GM19043 (cell line): ENCODE measurements around the gene SUGCT.
"Not testable (repeated sequence)": the region's sequence is repeated elsewhere in the genome, so short reads cannot be mapped to it uniquely, and the experiment has no call there.

ENCODE experiments used
- ATAC-seq: cut with Tn5 transposase; IDR thresholded peaks from one replicate; pipeline ENCODE4 v1.9.1; 2021; ENCODE audit warnings: low read depth; ENCODE audit not compliant: unreplicated experiment

Gene SUGCT

GRCh38 chr7:40382145-40382544 lies 247.3 kb downstream of the SUGCT start:
- ATAC-seq: no peak

- no peak for ATAC-seq
These were observed 258.9 kb downstream of the SUGCT start for GRCh38 chr7:40393660-40394059.

- ATAC-seq: no peak
These were observed 259.6 kb downstream of the SUGCT start for GRCh38 chr7:40394400-40394799.

- no peak for ATAC-seq
These were observed 265.7 kb downstream of the SUGCT start for GRCh38 chr7:40400525-40400924.

- no peak for ATAC-seq
These were observed 266.6 kb downstream of the SUGCT start for GRCh38 chr7:40401406-40401805.

- no peak for ATAC-seq
These were observed 267.9 kb downstream of the SUGCT start for GRCh38 chr7:40402661-40403060.

- no peak for ATAC-seq
These were observed 269.1 kb downstream of the SUGCT start for GRCh38 chr7:40403703-40404476.

- ATAC-seq: no peak
These were observed 271.2 kb downstream of the SUGCT start for GRCh38 chr7:40405991-40406390.

- ATAC-seq: no peak
These were observed 277.5 kb downstream of the SUGCT start for GRCh38 chr7:40412323-40412722.

GRCh38 chr7:40414704-40415103 lies 279.9 kb downstream of the SUGCT start:
- not testable (repeated sequence) for ATAC-seq

- ATAC-seq: no peak
These were observed 283.6 kb downstream of the SUGCT start for GRCh38 chr7:40418448-40418847.

GRCh38 chr7:40418983-40419382 lies 284.2 kb downstream of the SUGCT start:
- ATAC-seq: no peak

GRCh38 chr7:40419806-40420205 lies 285.0 kb downstream of the SUGCT start:
- no peak for ATAC-seq

- ATAC-seq: no peak
These were observed 286.6 kb downstream of the SUGCT start for GRCh38 chr7:40421433-40421832.

GRCh38 chr7:40425696-40426095 lies 290.9 kb downstream of the SUGCT start:
- no peak for ATAC-seq

GRCh38 chr7:40428421-40428820 lies 293.6 kb downstream of the SUGCT start:
- ATAC-seq: no peak

- ATAC-seq: no peak
These were observed 295.0 kb downstream of the SUGCT start for GRCh38 chr7:40429826-40430225.

- no peak for ATAC-seq
These were observed 297.2 kb downstream of the SUGCT start for GRCh38 chr7:40432046-40432445.

GRCh38 chr7:40436710-40437109 lies 301.9 kb downstream of the SUGCT start:
- no peak for ATAC-seq

- no peak for ATAC-seq
These were observed 302.7 kb downstream of the SUGCT start for GRCh38 chr7:40437498-40437897.

- no peak for ATAC-seq
These were observed 303.3 kb downstream of the SUGCT start for GRCh38 chr7:40437936-40438634.

GRCh38 chr7:40439686-40440085 lies 304.9 kb downstream of the SUGCT start:
- ATAC-seq: no peak
